Neural cell (in vitro differentiated cells): ENCODE results near the gene RNASE4. TPM values are rescaled to one million over a fixed set of nuclear protein-coding genes. Genes with fewer than 3 reads are reported as not detected.
"Not testable (repeated sequence)": the region's sequence is repeated elsewhere in the genome, so short reads cannot be mapped to it uniquely, and the experiment has no call there.

Source experiments
- H2AFZ ChIP-seq: fragments of 200-600, 300-800 bp; sonication (generic), shearing (Covaris generic); 2 replicates; pipeline ENCODE4 v1.6.0; 2014; ENCODE audit warnings: low read depth, mild to moderate bottlenecking, antibody characterized with exemption, low read length, moderate library complexity
- H3F3A ChIP-seq: fragments of 200-600 bp; shearing (Covaris generic); 2 replicates; pipeline ENCODE4 v1.6.1; 2016; ENCODE audit warnings: mild to moderate bottlenecking, moderate library complexity, mixed read lengths, antibody characterized with exemption, low read length; ENCODE audit not compliant: insufficient read depth, poor library complexity, severe bottlenecking
- H3K27ac ChIP-seq: fragments of 200-600, 300-800 bp; sonication (generic), shearing (Covaris generic); 2 replicates; pipeline ENCODE4 v1.5.1; 2014; ENCODE audit warnings: mild to moderate bottlenecking, low read length, moderate library complexity
- H3K27me3 ChIP-seq: fragments of 300-800, 200-600 bp; sonication (generic), shearing (Covaris generic); 2 replicates; pipeline ENCODE4 v1.6.0; 2014; ENCODE audit warnings: mild to moderate bottlenecking, low read depth, low read length, moderate library complexity; ENCODE audit not compliant: insufficient read depth
- H3K36me3 ChIP-seq: fragments of 300-800, 200-600 bp; sonication (generic), shearing (Covaris generic); 2 replicates; pipeline ENCODE4 v1.5.1; 2014; ENCODE audit warnings: mild to moderate bottlenecking, antibody characterized with exemption, low read length, moderate library complexity; ENCODE audit not compliant: insufficient read depth
- H3K4me2 ChIP-seq: fragments of 300-800, 200-600 bp; sonication (generic), shearing (Covaris generic); 2 replicates; pipeline ENCODE4 v1.6.0; 2014; ENCODE audit warnings: mild to moderate bottlenecking, low read length
- H3K4me3 ChIP-seq: fragments of 300-800, 200-600 bp; sonication (generic), shearing (Covaris generic); 2 replicates; pipeline ENCODE4 v1.5.1; 2014; ENCODE audit warnings: mild to moderate bottlenecking, low read length, moderate library complexity
- H3K79me2 ChIP-seq: fragments of 200-600 bp; shearing (Covaris generic); replicated peaks from 2 replicates; pipeline ENCODE4 v1.6.0; 2014; ENCODE audit warnings: mild to moderate bottlenecking, low read length, moderate library complexity; ENCODE audit not compliant: insufficient read depth
- H3K9ac ChIP-seq: fragments of 300-800, 200-600 bp; sonication (generic), shearing (Covaris generic); 2 replicates; pipeline ENCODE4 v1.6.1; 2016; ENCODE audit warnings: mild to moderate bottlenecking, low read length, mixed read lengths
- H3K9me2 ChIP-seq: fragments of 200-600 bp; shearing (Covaris generic); 2 replicates; pipeline ENCODE4 v1.6.1; 2016; ENCODE audit warnings: mild to moderate bottlenecking, low read length, mixed read lengths; ENCODE audit not compliant: insufficient read depth
- H3K9me3 ChIP-seq: fragments of 200-600, 300-800 bp; sonication (generic), shearing (Covaris generic); 2 replicates; pipeline ENCODE4 v1.6.1; 2016; ENCODE audit warnings: mild to moderate bottlenecking, mixed run types, low read length, moderate library complexity, mixed read lengths
- H4K20me1 ChIP-seq: fragments of 200-600 bp; shearing (Covaris generic); 2 replicates; pipeline ENCODE4 v1.6.1; 2016; ENCODE audit warnings: mild to moderate bottlenecking, mixed run types; ENCODE audit not compliant: insufficient read depth
- CTCF ChIP-seq: fragments of 450-650 bp; IDR thresholded peaks from 2 replicates; pipeline ENCODE4 v1.5.1; 2014; ENCODE audit warnings: antibody characterized with exemption, mild to moderate bottlenecking, moderate library complexity; ENCODE audit not compliant: poor library complexity, severe bottlenecking
- EP300 ChIP-seq: fragments of 450-650 bp; conservative IDR thresholded peaks from 2 replicates; pipeline ENCODE4 v1.6.1; 2014; ENCODE audit warnings: antibody characterized with exemption, mild to moderate bottlenecking, moderate library complexity; ENCODE audit not compliant: poor library complexity, severe bottlenecking
- EZH2 ChIP-seq: fragments of 200-600, 300-800 bp; shearing (Covaris generic), sonication (generic); IDR thresholded peaks from 2 replicates; pipeline ENCODE4 v1.6.1; 2014; ENCODE audit warnings: antibody characterized with exemption, low read length, borderline replicate concordance, mild to moderate bottlenecking; ENCODE audit not compliant: insufficient read depth, poor library complexity, severe bottlenecking
- MXI1 ChIP-seq: fragments of 450-650 bp; conservative IDR thresholded peaks from 2 replicates; pipeline ENCODE4 v1.6.1; 2014; ENCODE audit warnings: antibody characterized with exemption, mild to moderate bottlenecking; ENCODE audit not compliant: poor library complexity, severe bottlenecking
- POLR2AphosphoS5 ChIP-seq: IDR thresholded peaks from 2 replicates; pipeline ENCODE4 v1.6.1; 2012
- RAD21 ChIP-seq: fragments of 450-650 bp; conservative IDR thresholded peaks from 2 replicates; pipeline ENCODE4 v1.6.1; 2014; ENCODE audit warnings: antibody characterized with exemption, mild to moderate bottlenecking, moderate library complexity
- REST ChIP-seq: IDR thresholded peaks from 2 replicates; pipeline ENCODE4 v1.6.1; 2012; ENCODE audit warnings: borderline replicate concordance
- SMC3 ChIP-seq: fragments of 450-650 bp; conservative IDR thresholded peaks from 2 replicates; pipeline ENCODE4 v1.6.1; 2014; ENCODE audit warnings: antibody characterized with exemption, mild to moderate bottlenecking, moderate library complexity; ENCODE audit not compliant: poor library complexity
- TAF1 ChIP-seq: IDR thresholded peaks from 2 replicates; pipeline ENCODE4 v1.6.1; 2012; ENCODE audit warnings: low read depth
- polyA plus RNA-seq: library from polyadenylated mRNA; depleted of rRNA; stranded (reverse); fragments of >200 nt; gene quantifications from 2 replicates; pipeline ENCODE4 v1.2.3, GENCODE V29; 2014

RNASE4 gene
- polyA plus RNA-seq, 1 donor from 2014 or later, result 1.1 TPM

GRCh38 chr14:20642182-20642581 lies 42.2 kb upstream of the RNASE4 start:
- no peak overlapping the region for H3K4me3 ChIP-seq
- H3K27ac ChIP-seq, result no peak overlapping the region
- H3F3A ChIP-seq, result no peaks in the 10 kb centered on the region
- H3K4me2 ChIP-seq, result no peak overlapping the region
- no peaks in the 10 kb centered on the region for H3K79me2 ChIP-seq
- no peaks in the 10 kb centered on the region for H3K9me3 ChIP-seq
- H3K9ac ChIP-seq, result no peak overlapping the region
- H2AFZ ChIP-seq, result no peak overlapping the region
- no peaks in the 10 kb centered on the region for H3K9me2 ChIP-seq
- no peaks in the 10 kb centered on the region for H3K27me3 ChIP-seq
- H3K36me3 ChIP-seq, result no peaks in the 10 kb centered on the region
- H4K20me1 ChIP-seq, result no peaks in the 10 kb centered on the region
- TF ChIP-seq REST (no peak), MXI1 (no peak), CTCF (no peak), EZH2 (no peak), RAD21 (no peak), EP300 (no peak), SMC3 (no peak)

DNA sequence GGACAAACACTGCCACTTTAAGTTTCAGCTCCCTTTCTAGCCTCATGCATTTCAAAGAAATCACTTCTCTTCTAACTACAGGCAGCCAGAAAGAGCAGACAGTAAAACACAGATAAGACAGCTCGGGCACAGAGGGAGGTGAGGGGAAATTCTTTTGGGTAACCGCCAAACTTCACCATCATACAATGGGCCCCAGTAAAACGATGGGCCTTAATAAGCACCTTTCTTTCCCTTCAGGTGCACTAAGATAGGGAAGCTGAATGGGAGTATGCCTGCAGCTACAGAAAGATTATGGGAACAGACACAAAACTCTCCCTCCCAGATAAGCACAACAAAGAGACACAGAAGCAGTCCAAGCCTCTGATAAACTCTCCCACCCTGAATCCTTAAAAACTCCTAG lies 41.6 kb upstream of the RNASE4 start:
- not testable (repeated sequence) for H2AFZ ChIP-seq, H3K4me3 ChIP-seq, H3K36me3 ChIP-seq, H4K20me1 ChIP-seq, H3K9me2 ChIP-seq, H3K9me3 ChIP-seq, H3K4me2 ChIP-seq, H3K27ac ChIP-seq, H3K79me2 ChIP-seq, H3K27me3 ChIP-seq, H3F3A ChIP-seq, H3K9ac ChIP-seq

GRCh38 chr14:20644520-20644919 lies 39.8 kb upstream of the RNASE4 start:
- no peaks in the 10 kb centered on the region for H3K79me2 ChIP-seq
- no peak overlapping the region for H3K4me3 ChIP-seq
- no peaks in the 10 kb centered on the region for H3K27me3 ChIP-seq
- no peaks in the 10 kb centered on the region for H4K20me1 ChIP-seq
- no peaks in the 10 kb centered on the region for H3K36me3 ChIP-seq
- no peak overlapping the region for H3K4me2 ChIP-seq
- H3K27ac ChIP-seq, result no peak overlapping the region
- no peak overlapping the region for H3K9ac ChIP-seq
- no peaks in the 10 kb centered on the region for H3K9me3 ChIP-seq
- H3K9me2 ChIP-seq, result no peaks in the 10 kb centered on the region
- no peak for TF ChIP-seq RAD21
- no peak for TF ChIP-seq POLR2AphosphoS5
- TF ChIP-seq MXI1, result no peak
- TF ChIP-seq TAF1, result no peak
- TF ChIP-seq REST, result no peak
- no peak for TF ChIP-seq SMC3
- TF ChIP-seq EZH2, result no peak
- no peak for TF ChIP-seq EP300
- TF ChIP-seq CTCF, result no peak
- H3F3A ChIP-seq, result no peaks in the 10 kb centered on the region
- H2AFZ ChIP-seq, result no peak overlapping the region
